Neuron (in vitro differentiated cells): ENCODE results near the gene GMCL1.
"Not testable (repeated sequence)": the region's sequence is repeated elsewhere in the genome, so short reads cannot be mapped to it uniquely, and the experiment has no call there.

Experiments
- H2AFZ ChIP-seq: one replicate; pipeline ENCODE4 v1.6.1; 2013; ENCODE audit warnings: low read depth, mild to moderate bottlenecking, inconsistent platforms, low read length, moderate library complexity
- H3K27me3 ChIP-seq: one replicate; pipeline ENCODE4 v1.6.1; 2013; ENCODE audit warnings: low read length; ENCODE audit not compliant: insufficient read depth
- H3K36me3 ChIP-seq: one replicate; pipeline ENCODE4 v1.6.1; 2013; ENCODE audit warnings: low read length; ENCODE audit not compliant: insufficient read depth
- H3K4me1 ChIP-seq: one replicate; pipeline ENCODE4 v1.6.1; 2013; ENCODE audit warnings: low read length; ENCODE audit not compliant: insufficient read depth
- H3K4me3 ChIP-seq: 2 replicates; pipeline ENCODE4 v1.5.1; 2013; ENCODE audit warnings: mild to moderate bottlenecking, low read length, moderate library complexity
- H3K9me3 ChIP-seq: one replicate; pipeline ENCODE4 v1.6.1; 2013; ENCODE audit warnings: low read length

The GMCL1 gene

GRCh38 chr2:69797836-69798289 is 31.6 kb upstream of the GMCL1 start:
- Histone ChIP-seq H2AFZ (no peak overlapping the region), H3K9me3 (no peaks in the 10 kb centered on the region), H3K36me3 (no peaks in the 10 kb centered on the region), H3K4me3 (no peak overlapping the region), H3K4me1 (peaks cover 39% of the 10 kb centered on the region), H3K27me3 (no peaks in the 10 kb centered on the region)

- no peak overlapping the region for H2AFZ ChIP-seq
- H3K27me3 ChIP-seq: no peaks in the 10 kb centered on the region
- H3K4me1 ChIP-seq: peaks cover 39% of the 10 kb centered on the region
- no peaks in the 10 kb centered on the region for H3K36me3 ChIP-seq
- no peaks in the 10 kb centered on the region for H3K9me3 ChIP-seq
- peak overlapping the region; percentile 12 for H3K4me3 ChIP-seq
Measured at GRCh38 chr2:69798290-69798908, 31.1 kb upstream of the GMCL1 start.

- H3K27me3 ChIP-seq: no peaks in the 10 kb centered on the region
- peak overlapping the region; percentile 12 for H3K4me3 ChIP-seq
- H3K36me3 ChIP-seq: no peaks in the 10 kb centered on the region
- no peaks in the 10 kb centered on the region for H3K9me3 ChIP-seq
- peak overlapping the region; percentile 64 for H2AFZ ChIP-seq
- H3K4me1 ChIP-seq: peaks cover 39% of the 10 kb centered on the region
Measured at GRCh38 chr2:69798909-69799526, 30.4 kb upstream of the GMCL1 start.

- H3K36me3 ChIP-seq: no peaks in the 10 kb centered on the region
- H3K9me3 ChIP-seq: no peaks in the 10 kb centered on the region
- H2AFZ ChIP-seq: no peak overlapping the region
- no peak overlapping the region for H3K4me3 ChIP-seq
- H3K27me3 ChIP-seq: no peaks in the 10 kb centered on the region
- H3K4me1 ChIP-seq: peaks cover 36% of the 10 kb centered on the region
Measured at GRCh38 chr2:69801745-69802290, 27.6 kb upstream of the GMCL1 start.

- not testable (repeated sequence) for H2AFZ ChIP-seq, H3K27me3 ChIP-seq, H3K4me3 ChIP-seq, H3K36me3 ChIP-seq, H3K9me3 ChIP-seq
- H3K4me1 ChIP-seq: peaks cover 25% of the 10 kb centered on the region
Measured at GRCh38 chr2:69802781-69803367, 26.6 kb upstream of the GMCL1 start.

- Histone ChIP-seq H3K9me3 (no peaks in the 10 kb centered on the region), H3K27me3 (no peaks in the 10 kb centered on the region), H3K36me3 (no peaks in the 10 kb centered on the region), H3K4me3 (no peak overlapping the region), H2AFZ (no peak overlapping the region), H3K4me1 (peaks cover 10% of the 10 kb centered on the region)
Measured at GRCh38 chr2:69804416-69804815, 25.0 kb upstream of the GMCL1 start.

- no peaks in the 10 kb centered on the region for H3K36me3 ChIP-seq
- H2AFZ ChIP-seq: no peak overlapping the region
- H3K4me1 ChIP-seq: peaks cover 8% of the 10 kb centered on the region
- H3K4me3 ChIP-seq: no peak overlapping the region
- H3K27me3 ChIP-seq: no peaks in the 10 kb centered on the region
- H3K9me3 ChIP-seq: no peaks in the 10 kb centered on the region
Measured at GRCh38 chr2:69805887-69806286, 23.6 kb upstream of the GMCL1 start.

GRCh38 chr2:69807821-69808540 is 21.5 kb upstream of the GMCL1 start:
- Histone ChIP-seq H3K36me3 (no peaks in the 10 kb centered on the region), H3K9me3 (no peaks in the 10 kb centered on the region), H2AFZ (no peak overlapping the region), H3K27me3 (no peaks in the 10 kb centered on the region), H3K4me3 (no peak overlapping the region), H3K4me1 (no peaks in the 10 kb centered on the region)

GRCh38 chr2:69810550-69810949 is 18.9 kb upstream of the GMCL1 start:
- Histone ChIP-seq H3K36me3 (no peaks in the 10 kb centered on the region), H3K9me3 (no peaks in the 10 kb centered on the region), H2AFZ (no peak overlapping the region), H3K27me3 (no peaks in the 10 kb centered on the region), H3K4me3 (no peak overlapping the region), H3K4me1 (no peaks in the 10 kb centered on the region)

- H3K27me3 ChIP-seq: no peaks in the 10 kb centered on the region
- H2AFZ ChIP-seq: no peak overlapping the region
- no peaks in the 10 kb centered on the region for H3K4me1 ChIP-seq
- H3K4me3 ChIP-seq: no peak overlapping the region
- no peaks in the 10 kb centered on the region for H3K9me3 ChIP-seq
- H3K36me3 ChIP-seq: no peaks in the 10 kb centered on the region
Measured at GRCh38 chr2:69811018-69811417, 18.4 kb upstream of the GMCL1 start.

- H3K9me3 ChIP-seq: no peaks in the 10 kb centered on the region
Measured at GRCh38 chr2:69811591-69811990, 17.9 kb upstream of the GMCL1 start.

GRCh38 chr2:69815717-69816116 is 13.7 kb upstream of the GMCL1 start:
- H3K27me3 ChIP-seq: no peaks in the 10 kb centered on the region
- no peaks in the 10 kb centered on the region for H3K9me3 ChIP-seq
- no peak overlapping the region for H3K4me3 ChIP-seq
- no peaks in the 10 kb centered on the region for H3K36me3 ChIP-seq
- peaks cover 5% of the 10 kb centered on the region for H3K4me1 ChIP-seq
- H2AFZ ChIP-seq: no peak overlapping the region

More at GRCh38 chr2:69811591-69811990, 17.9 kb upstream of the GMCL1 start:
- no peaks in the 10 kb centered on the region for H3K27me3 ChIP-seq
- no peaks in the 10 kb centered on the region for H3K4me1 ChIP-seq
- H3K36me3 ChIP-seq: no peaks in the 10 kb centered on the region
- H3K4me3 ChIP-seq: no peak overlapping the region
- H2AFZ ChIP-seq: no peak overlapping the region
